ENCODE measurements around the gene ZFAND2A.
"Not testable (repeated sequence)": the region's sequence is repeated elsewhere in the genome, so short reads cannot be mapped to it uniquely, and the experiment has no call there.

The ZFAND2A gene

DNA sequence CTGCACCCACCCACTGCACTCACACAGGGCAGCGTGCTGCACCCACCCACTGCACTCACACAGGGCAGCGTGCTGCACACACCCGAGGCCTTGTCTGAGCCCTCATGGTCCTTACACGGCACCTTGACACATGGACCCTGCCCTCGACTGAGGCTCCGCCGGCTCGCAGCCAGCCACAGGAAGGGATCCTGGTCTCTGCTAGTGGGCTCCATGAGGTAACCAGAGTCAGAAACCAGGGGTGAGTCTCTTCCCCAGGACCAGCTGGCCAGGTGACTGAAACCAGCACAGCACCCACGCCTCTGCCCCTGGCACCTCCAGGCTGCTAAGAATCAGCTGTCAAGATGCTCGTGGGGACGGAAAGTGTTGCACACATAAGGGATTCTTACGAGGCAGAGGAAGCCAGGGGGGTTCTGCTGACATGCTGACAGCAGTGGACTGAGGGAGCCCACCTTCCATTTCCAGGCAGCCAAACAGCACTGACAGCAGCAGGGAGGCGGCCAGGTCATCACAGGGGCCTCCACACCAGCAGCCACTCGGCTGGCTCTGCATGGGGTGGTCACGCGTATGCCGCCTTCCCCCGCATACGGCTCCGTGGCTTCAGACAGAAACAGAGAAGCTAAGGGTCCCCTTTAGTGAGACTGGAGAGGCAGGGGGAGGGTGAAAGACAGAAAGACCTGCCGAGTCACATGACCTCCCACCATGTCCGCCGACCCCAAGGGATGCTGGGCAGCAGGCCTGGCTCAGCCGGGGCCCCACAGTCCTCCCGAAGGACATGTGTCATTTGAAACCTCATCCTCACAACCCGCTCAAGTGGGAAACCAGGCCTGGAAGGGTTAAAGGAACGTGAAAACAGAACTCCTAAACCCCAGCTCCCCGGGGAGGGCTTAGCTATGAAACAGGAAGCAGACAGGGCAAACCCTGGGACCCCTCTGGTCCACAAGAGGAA is 37.8 kb downstream of the ZFAND2A start:
- no peak for DNase-seq

GRCh38 chr7:1121476-1121875 is 38.5 kb downstream of the ZFAND2A start:
- no peak for DNase-seq

GRCh38 chr7:1120791-1121190 is 39.2 kb downstream of the ZFAND2A start:
- no peak for DNase-seq

- DNase-seq: no peak
These were observed 40.8 kb downstream of the ZFAND2A start for GRCh38 chr7:1119201-1119600.

- no peak for DNase-seq
These were observed 42.6 kb downstream of the ZFAND2A start for GRCh38 chr7:1117321-1117928.

DNA sequence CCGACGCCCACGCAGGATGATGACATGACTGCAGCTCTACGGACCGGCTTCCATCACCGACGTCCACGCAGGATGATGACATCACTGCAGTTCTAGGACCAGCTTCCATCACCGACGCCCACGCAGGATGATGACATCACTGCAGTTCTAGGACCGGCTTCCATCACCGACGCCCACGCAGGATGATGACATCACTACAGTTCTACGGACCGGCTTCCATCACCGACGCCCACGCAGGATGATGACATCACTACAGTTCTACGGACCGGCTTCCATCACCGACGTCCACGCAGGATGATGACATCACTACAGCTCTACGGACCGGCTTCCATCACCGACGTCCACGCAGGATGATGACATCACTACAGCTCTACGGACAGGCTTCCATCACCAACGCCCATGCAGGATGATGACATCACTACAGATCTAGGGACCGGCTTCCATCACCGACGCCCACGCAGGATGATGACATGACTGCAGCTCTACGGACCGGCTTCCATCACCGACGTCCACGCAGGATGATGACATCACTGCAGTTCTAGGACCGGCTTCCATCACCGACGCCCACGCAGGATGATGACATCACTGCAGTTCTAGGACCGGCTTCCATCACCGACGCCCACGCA is 43.5 kb downstream of the ZFAND2A start:
- not testable (repeated sequence) for DNase-seq

DNA sequence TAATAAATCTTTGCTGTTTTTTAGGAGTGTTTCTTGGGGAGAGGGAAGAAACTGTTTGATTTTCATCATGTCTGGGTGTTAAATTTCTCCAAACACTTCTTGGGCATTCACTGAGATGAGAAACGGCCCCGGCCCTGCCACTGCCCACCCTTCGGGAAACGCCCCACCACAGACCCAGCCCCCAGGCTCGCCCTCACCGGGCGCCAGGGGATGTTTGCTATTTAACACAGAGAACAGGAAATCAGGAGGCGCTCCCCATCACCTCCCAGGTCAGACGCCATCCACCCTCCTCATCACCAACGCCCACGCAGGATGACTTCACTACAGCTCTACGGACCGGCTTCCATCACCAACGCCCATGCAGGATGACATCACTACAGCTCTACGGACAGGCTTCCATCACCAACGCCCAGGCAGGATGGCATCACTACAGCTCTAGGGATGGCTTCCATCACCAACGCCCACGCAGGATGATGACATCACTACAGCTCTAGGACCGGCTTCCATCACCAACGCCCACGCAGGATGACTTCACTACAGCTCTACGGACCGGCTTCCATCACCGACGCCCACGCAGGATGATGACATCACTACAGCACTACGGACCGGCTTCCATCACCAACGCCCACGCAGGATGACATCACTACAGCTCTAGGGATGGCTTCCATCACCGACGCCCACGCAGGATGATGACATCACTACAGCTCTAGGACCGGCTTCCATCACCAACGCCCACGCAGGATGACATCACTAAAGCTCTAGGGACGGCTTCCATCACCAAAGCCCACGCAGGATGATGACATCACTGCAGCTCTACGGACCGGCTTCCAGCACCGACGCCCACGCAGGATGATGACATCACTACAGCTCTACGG is 44.6 kb downstream of the ZFAND2A start:
- DNase-seq: not testable (repeated sequence)

GRCh38 chr7:1114505-1114904 is 45.5 kb downstream of the ZFAND2A start:
- DNase-seq: no peak

GRCh38 chr7:1114088-1114487 is 45.9 kb downstream of the ZFAND2A start:
- no peak for DNase-seq

- no peak for DNase-seq
These were observed 46.5 kb downstream of the ZFAND2A start for GRCh38 chr7:1113548-1113885.

DNA sequence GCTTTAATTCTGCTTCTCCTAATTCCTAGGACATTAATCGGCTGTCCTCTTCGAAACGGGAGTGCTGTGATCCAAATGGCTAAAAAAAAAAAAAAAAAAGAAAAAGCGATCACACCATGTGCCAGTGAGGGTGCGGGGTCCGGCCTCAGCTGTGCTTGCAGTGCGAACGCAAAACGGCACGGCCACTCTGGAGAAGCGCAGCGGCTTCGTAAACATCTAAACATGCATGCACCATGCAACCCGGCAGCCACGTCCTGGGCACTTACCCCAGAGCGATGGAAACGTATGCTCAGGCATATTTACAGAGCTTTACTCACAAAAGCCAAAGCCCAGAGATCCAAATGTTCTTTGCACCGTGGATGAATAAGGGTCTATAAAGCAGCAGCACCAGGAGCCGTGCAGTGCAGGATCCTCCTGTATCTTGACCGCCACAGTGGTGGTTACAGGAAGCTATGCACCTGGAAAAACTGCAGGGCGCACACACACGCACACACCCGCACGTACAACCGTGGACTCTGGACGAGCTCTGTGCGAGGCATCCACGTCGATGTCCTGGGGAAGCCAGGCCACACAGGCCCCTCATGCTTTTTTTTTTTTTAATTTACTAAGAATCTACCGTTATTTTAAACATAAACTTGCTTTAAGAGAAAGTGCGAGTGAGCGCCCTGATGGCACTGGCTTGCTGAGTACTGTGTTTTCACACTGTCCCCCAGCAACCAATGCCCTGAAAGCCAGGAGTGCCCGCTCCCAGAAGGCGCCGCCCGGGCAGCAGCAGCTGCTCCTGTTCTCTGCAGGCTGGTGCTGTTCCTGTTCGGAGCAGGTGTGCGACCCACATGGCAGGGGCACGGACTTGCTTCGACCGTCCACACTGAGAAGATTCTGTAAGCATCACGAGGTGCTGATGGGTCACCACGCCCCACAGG is 47.1 kb downstream of the ZFAND2A start:
- no peak for DNase-seq

GRCh38 chr7:1112109-1112508 is 47.9 kb downstream of the ZFAND2A start:
- no peak for DNase-seq

GRCh38 chr7:1111156-1111555 is 48.8 kb downstream of the ZFAND2A start:
- DNase-seq: no peak

- no peak for DNase-seq
These were observed 49.6 kb downstream of the ZFAND2A start for GRCh38 chr7:1110358-1110757.

GRCh38 chr7:1109581-1110310 is 50.2 kb downstream of the ZFAND2A start:
- DNase-seq: no peak

- DNase-seq: no peak
These were observed 51.6 kb downstream of the ZFAND2A start for GRCh38 chr7:1108264-1108920.

GRCh38 chr7:1106793-1107421 is 53.1 kb downstream of the ZFAND2A start:
- no peak for DNase-seq

- DNase-seq: no peak
These were observed 53.8 kb downstream of the ZFAND2A start for GRCh38 chr7:1106063-1106792.

GRCh38 chr7:1105189-1105588 is 54.8 kb downstream of the ZFAND2A start:
- no peak for DNase-seq

All from T1000 (cell line).